Kidney epithelial cell (primary cell): ENCODE results near the gene PEX7. TPM values are rescaled to one million over a fixed set of nuclear protein-coding genes. Genes with fewer than 3 reads are reported as not detected.

Experiments used
- DNase-seq: peaks from one replicate; pipeline ENCODE4 v3.0.0-alpha.2; 2010; ENCODE audit warnings: low read depth
- H3K27me3 ChIP-seq: 2 replicates; pipeline ENCODE4 v1.6.0; 2011; ENCODE audit warnings: low read length; ENCODE audit not compliant: control insufficient read depth, insufficient read depth
- H3K36me3 ChIP-seq: 2 replicates; pipeline ENCODE4 v1.5.1; 2011; ENCODE audit warnings: low read length; ENCODE audit not compliant: control insufficient read depth, insufficient read depth
- H3K4me3 ChIP-seq: 2 replicates; pipeline ENCODE4 v1.5.1; 2011; ENCODE audit warnings: low read depth, mild to moderate bottlenecking, control low read depth, low read length
- total RNA-seq: library from RNA; depleted of rRNA; stranded (reverse); fragments of >200 nt; gene quantifications from 2 replicates; pipeline ENCODE4 v1.2.3, GENCODE V29; 2015
- TF ChIP-seq, protein P1 (sequence below): IDR thresholded peaks from 2 replicates; pipeline ENCODE4 v1.5.1; 2011; ENCODE audit warnings: mild to moderate bottlenecking, moderate library complexity, low read length, control low read depth, inconsistent platforms; ENCODE audit not compliant: insufficient read depth, poor library complexity, severe bottlenecking

PEX7 gene
- total RNA-seq, 1 donor from 2014 or later, result 17.8 TPM

DNA sequence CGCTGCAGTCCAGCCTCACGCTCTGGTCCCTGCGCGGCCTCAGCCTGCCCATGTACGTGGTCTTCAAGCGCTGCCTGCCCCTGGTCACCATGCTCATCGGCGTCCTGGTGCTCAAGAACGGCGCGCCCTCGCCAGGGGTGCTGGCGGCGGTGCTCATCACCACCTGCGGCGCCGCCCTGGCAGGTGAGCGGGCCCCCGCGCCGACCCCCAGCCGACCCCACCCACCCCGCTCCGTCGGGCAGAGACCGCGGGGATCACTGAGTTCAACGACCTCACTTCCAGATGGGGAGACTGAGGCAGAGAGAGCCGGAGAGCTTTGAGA lies 100.3 kb downstream of the PEX7 start:
- TF ChIP-seq, protein P1, sequence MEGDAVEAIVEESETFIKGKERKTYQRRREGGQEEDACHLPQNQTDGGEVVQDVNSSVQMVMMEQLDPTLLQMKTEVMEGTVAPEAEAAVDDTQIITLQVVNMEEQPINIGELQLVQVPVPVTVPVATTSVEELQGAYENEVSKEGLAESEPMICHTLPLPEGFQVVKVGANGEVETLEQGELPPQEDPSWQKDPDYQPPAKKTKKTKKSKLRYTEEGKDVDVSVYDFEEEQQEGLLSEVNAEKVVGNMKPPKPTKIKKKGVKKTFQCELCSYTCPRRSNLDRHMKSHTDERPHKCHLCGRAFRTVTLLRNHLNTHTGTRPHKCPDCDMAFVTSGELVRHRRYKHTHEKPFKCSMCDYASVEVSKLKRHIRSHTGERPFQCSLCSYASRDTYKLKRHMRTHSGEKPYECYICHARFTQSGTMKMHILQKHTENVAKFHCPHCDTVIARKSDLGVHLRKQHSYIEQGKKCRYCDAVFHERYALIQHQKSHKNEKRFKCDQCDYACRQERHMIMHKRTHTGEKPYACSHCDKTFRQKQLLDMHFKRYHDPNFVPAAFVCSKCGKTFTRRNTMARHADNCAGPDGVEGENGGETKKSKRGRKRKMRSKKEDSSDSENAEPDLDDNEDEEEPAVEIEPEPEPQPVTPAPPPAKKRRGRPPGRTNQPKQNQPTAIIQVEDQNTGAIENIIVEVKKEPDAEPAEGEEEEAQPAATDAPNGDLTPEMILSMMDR, result no peak
- Histone ChIP-seq H3K36me3 (no peaks in the 10 kb centered on the region), H3K27me3 (peaks cover 42% of the 10 kb centered on the region), H3K4me3 (peak overlapping the region; percentile 28)
- DNase-seq, result no peak

DNA sequence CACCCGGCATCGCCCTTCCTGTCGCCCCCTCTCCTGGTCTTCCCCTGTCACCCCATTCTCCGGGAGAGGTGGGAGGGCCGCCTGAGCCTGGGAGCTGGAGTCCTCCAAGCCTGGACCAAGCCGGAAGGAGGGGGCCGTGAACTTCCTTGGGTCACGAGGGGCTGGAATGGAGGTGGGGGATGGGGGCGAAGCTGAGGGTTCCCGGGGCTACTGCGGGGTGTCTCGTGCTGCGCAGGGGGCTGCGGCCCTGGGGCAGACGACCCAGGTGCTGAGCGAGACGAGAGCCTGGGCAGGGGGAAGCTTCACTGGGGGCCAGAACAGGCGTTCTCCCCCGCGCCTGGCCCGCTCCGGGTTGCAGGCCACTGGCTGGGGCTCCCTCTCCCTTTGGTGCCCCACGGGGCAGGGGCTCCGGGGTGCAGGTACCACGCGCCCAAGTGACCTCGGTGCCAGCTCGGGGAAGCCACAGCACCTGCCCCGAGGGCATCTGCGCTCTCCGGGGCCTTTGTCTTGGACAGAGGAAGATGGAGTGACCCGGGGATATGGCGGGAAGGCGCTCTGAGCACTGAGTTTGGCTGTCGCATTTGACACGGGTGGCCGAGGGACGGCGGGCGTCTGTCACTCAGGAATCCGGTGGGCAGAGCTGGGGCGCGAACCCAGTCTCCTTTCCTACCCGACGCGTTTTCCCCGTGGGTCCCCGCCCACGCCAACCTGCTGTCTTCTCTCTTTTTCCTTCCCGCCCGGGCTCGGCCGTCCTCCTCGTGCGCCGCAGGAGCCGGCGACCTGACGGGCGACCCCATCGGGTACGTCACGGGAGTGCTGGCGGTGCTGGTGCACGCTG lies 100.9 kb downstream of the PEX7 start:
- H3K27me3 ChIP-seq, result peaks cover 42% of the 10 kb centered on the region

DNA sequence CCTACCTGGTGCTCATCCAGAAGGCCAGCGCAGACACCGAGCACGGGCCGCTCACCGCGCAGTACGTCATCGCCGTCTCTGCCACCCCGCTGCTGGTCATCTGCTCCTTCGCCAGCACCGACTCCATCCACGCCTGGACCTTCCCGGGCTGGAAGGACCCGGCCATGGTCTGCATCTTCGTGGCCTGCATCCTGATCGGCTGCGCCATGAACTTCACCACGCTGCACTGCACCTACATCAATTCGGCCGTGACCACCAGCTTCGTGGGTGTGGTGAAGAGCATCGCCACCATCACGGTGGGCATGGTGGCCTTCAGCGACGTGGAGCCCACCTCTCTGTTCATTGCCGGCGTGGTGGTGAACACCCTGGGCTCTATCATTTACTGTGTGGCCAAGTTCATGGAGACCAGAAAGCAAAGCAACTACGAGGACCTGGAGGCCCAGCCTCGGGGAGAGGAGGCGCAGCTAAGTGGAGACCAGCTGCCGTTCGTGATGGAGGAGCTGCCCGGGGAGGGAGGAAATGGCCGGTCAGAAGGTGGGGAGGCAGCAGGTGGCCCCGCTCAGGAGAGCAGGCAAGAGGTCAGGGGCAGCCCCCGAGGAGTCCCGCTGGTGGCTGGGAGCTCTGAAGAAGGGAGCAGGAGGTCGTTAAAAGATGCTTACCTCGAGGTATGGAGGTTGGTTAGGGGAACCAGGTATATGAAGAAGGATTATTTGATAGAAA lies 101.7 kb downstream of the PEX7 start:
- Histone ChIP-seq H3K4me3 (no peak overlapping the region), H3K36me3 (no peaks in the 10 kb centered on the region), H3K27me3 (peaks cover 42% of the 10 kb centered on the region)
- TF ChIP-seq, protein P1, result no peak
- DNase-seq, result no peak

More for the DNA sequence above, 100.9 kb downstream of the PEX7 start:
- Histone ChIP-seq H3K4me3 (no peak overlapping the region), H3K36me3 (no peaks in the 10 kb centered on the region)
- TF ChIP-seq, protein P1, result no peak
- no peak for DNase-seq

DNA sequence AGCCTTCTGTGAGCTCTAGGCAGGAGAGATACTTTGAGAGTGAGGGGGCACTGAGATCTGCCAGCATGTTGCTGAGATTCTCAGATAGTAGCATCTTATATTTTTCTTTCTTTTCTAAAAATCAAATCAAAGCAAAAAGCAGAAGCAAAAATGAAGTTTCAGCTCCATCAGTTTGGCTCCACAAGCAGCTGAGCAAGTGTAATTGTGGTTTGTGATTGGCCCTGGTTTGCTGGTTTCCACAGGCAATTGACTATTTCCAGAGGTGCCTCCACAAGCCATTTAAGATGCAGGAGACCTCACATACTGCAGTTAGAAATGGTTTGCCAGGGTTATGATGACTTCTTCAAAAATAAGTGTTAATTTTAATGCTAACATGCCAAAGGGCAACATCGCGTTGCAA lies 104.0 kb downstream of the PEX7 start:
- TF ChIP-seq, protein P1, result no peak
- Histone ChIP-seq H3K36me3 (no peaks in the 10 kb centered on the region), H3K4me3 (no peak overlapping the region), H3K27me3 (peaks cover 29% of the 10 kb centered on the region)
- no peak for DNase-seq

DNA sequence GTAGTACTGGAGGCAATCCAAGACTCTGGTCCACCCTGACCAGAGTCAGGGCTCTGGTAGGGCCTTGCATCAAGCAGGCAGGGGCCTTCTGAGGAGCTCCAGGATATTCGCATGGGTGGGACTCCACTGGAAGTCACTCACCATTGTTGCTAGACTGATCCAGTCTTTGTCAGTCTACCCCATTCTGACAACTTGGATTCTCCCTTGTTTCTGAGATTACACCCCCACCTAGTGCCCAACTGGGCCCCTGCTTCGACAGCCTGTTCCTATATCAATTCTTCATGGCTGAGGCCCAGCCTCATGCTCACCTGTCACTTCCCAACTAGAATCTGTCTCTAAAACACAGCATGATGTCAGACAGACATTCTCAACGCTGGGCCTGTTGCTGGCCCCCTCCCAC lies 104.9 kb downstream of the PEX7 start:
- Histone ChIP-seq H3K4me3 (no peak overlapping the region), H3K36me3 (no peaks in the 10 kb centered on the region), H3K27me3 (peaks cover 21% of the 10 kb centered on the region)
- TF ChIP-seq, protein P1, result peak; percentile 26
- no peak for DNase-seq

DNA sequence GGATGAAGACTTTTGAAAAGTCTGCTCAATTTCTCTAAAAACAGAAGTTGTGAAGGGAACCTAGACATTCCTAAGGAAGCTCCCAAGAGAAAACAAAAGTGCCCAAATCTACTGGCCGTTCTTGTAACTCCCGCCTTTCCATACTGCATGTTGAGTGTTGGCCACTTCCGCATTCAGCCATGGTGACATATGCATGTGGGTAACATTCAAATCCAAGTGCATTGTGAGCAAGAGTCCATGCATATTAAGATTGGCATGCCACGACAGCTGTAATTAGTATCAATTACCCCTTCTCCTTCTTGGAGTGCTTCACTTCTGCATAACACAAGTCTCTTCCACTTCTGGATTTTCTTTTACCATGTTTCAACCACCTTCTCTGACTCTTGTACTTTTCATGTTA lies 108.1 kb downstream of the PEX7 start:
- TF ChIP-seq, protein P1, result no peak
- no peak for DNase-seq
- Histone ChIP-seq H3K27me3 (no peaks in the 10 kb centered on the region), H3K36me3 (no peaks in the 10 kb centered on the region), H3K4me3 (no peak overlapping the region)
